ENCODE results near the gene CDCA5. TPM values are rescaled to one million over a fixed set of nuclear protein-coding genes. Genes with fewer than 3 reads are reported as not detected.

CDCA5 gene
- polyA plus RNA-seq, 2 of the 4 experiments (the other 2 are of a cell fraction): 30.9 to 46.0 TPM

GRCh38 chr11:65035579-65035978, 48.3 kb downstream of the CDCA5 start:
- CTCF ChIA-PET: interaction anchor here (1.1 to 8.6 kb wide), 5 partner anchors 22 to 82 kb away, joined by 3 to 60 read pairs (median 7); partner anchors contain the start of genes ARL2, TM7SF2 and ZNHIT2

DNA sequence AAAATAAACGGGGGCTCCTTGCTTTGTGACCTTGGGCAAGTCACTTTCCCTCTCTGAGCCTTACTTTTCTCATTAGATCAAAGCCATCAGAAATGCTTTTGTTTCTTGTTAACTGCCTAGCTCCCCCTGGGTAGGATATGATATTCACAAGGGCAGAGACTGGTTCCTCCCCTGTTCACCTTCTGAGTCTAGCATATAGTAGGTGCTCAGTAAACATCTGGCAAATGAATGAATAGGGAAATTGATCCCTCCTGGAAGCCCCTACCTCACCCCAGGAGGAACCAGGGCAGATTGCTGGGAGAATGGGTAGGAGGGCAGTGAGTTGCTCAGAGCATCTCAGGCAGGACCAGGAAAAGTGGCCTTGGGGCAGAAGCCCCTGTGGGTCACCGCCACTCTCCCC, 49.4 kb downstream of the CDCA5 start:
- H3K4me3 ChIP-seq: no peak overlapping the region
- CTCF ChIA-PET: interaction anchor here (0.7 to 8.6 kb wide), 4 partner anchors 9 to 281 kb away, joined by 3 to 60 read pairs (median 4); partner anchors contain the start of gene ARL2
- H3K27ac ChIP-seq: no peak overlapping the region
- H3K9me3 ChIP-seq: no peaks in the 10 kb centered on the region
- DNase-seq (ENCODE audit: low read depth in 1 of 2, low spot score in 1 of 2) (no peak), FAIRE-seq (no peak), ATAC-seq (no peak)
- no peaks in the 10 kb centered on the region for H3K4me1 ChIP-seq
- 66% methylated on average over 2 of the region's 2 CpGs for WGBS (ENCODE audit: missing lambda C conversion rate)
- POLR2A ChIA-PET: no interaction called here
- no peak overlapping the region for H3K4me2 ChIP-seq
- no peak for TF ChIP-seq CEBPB (IDR thresholded peaks at IDR 0.05)
- TF ChIP-seq POLR2A (IDR thresholded peaks at IDR 0.05; ENCODE audit: low read length): no peak
- TF ChIP-seq, protein P1, sequence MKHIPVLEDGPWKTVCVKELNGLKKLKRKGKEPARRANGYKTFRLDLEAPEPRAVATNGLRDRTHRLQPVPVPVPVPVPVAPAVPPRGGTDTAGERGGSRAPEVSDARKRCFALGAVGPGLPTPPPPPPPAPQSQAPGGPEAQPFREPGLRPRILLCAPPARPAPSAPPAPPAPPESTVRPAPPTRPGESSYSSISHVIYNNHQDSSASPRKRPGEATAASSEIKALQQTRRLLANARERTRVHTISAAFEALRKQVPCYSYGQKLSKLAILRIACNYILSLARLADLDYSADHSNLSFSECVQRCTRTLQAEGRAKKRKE (CRISPR knock-in tag; IDR thresholded peaks at IDR 0.05; ENCODE audit: low read depth): no peak
- TF ChIP-seq, protein P2, sequence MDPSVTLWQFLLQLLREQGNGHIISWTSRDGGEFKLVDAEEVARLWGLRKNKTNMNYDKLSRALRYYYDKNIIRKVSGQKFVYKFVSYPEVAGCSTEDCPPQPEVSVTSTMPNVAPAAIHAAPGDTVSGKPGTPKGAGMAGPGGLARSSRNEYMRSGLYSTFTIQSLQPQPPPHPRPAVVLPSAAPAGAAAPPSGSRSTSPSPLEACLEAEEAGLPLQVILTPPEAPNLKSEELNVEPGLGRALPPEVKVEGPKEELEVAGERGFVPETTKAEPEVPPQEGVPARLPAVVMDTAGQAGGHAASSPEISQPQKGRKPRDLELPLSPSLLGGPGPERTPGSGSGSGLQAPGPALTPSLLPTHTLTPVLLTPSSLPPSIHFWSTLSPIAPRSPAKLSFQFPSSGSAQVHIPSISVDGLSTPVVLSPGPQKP (IDR thresholded peaks at IDR 0.05; ENCODE audit: low read depth, low read length): no peak
- no peak for TF ChIP-seq MAZ (IDR thresholded peaks at IDR 0.05; ENCODE audit: borderline replicate concordance, low read depth, low read length)
- TF ChIP-seq, protein P3, sequence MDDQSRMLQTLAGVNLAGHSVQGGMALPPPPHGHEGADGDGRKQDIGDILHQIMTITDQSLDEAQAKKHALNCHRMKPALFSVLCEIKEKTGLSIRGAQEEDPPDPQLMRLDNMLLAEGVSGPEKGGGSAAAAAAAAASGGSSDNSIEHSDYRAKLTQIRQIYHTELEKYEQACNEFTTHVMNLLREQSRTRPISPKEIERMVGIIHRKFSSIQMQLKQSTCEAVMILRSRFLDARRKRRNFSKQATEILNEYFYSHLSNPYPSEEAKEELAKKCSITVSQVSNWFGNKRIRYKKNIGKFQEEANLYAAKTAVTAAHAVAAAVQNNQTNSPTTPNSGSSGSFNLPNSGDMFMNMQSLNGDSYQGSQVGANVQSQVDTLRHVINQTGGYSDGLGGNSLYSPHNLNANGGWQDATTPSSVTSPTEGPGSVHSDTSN (IDR thresholded peaks at IDR 0.05): no peak
- TF ChIP-seq, protein P4, sequence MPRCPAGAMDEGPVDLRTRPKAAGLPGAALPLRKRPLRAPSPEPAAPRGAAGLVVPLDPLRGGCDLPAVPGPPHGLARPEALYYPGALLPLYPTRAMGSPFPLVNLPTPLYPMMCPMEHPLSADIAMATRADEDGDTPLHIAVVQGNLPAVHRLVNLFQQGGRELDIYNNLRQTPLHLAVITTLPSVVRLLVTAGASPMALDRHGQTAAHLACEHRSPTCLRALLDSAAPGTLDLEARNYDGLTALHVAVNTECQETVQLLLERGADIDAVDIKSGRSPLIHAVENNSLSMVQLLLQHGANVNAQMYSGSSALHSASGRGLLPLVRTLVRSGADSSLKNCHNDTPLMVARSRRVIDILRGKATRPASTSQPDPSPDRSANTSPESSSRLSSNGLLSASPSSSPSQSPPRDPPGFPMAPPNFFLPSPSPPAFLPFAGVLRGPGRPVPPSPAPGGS (IDR thresholded peaks at IDR 0.05): no peak
- TF ChIP-seq SREBF2 (IDR thresholded peaks at IDR 0.05): no peak
- TF ChIP-seq, protein P5, sequence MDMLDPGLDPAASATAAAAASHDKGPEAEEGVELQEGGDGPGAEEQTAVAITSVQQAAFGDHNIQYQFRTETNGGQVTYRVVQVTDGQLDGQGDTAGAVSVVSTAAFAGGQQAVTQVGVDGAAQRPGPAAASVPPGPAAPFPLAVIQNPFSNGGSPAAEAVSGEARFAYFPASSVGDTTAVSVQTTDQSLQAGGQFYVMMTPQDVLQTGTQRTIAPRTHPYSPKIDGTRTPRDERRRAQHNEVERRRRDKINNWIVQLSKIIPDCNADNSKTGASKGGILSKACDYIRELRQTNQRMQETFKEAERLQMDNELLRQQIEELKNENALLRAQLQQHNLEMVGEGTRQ (IDR thresholded peaks at IDR 0.05): no peak
- no peak for TF ChIP-seq NFE2L2 (conservative IDR thresholded peaks at IDR 0.05; ENCODE audit: low read length)
- no peak for TF ChIP-seq HOXB5 (CRISPR knock-in tag; IDR thresholded peaks at IDR 0.05)
- no peak for TF ChIP-seq BHLHE40 (IDR thresholded peaks at IDR 0.05; ENCODE audit: low read depth, low read length)

More at GRCh38 chr11:65035579-65035978, 48.3 kb downstream of the CDCA5 start:
- Histone ChIP-seq H3K4me3 (no peak overlapping the region), H3K9me3 (no peaks in the 10 kb centered on the region), H3K4me2 (no peak overlapping the region), H3K4me1 (peaks cover 6% of the 10 kb centered on the region; the same call in 2 of the 3 replicates), H3K27ac (no peak overlapping the region)
- no peak; a peak in 1 of 6 replicates for ATAC-seq
- 80% methylated on average over 11 of the region's 11 CpGs for WGBS (ENCODE audit: missing lambda C conversion rate)
- TF ChIP-seq CEBPB (IDR thresholded peaks at IDR 0.05) (no peak), MAFK (IDR thresholded peaks at IDR 0.05; ENCODE audit: partially characterized antibody) (no peak), BHLHE40 (IDR thresholded peaks at IDR 0.05; ENCODE audit: low read depth, low read length) (no peak), REST (IDR thresholded peaks at IDR 0.05) (no peak), ZNF302 (CRISPR knock-in tag; IDR thresholded peaks at IDR 0.05) (no peak), POLR2AphosphoS2 (conservative IDR thresholded peaks at IDR 0.05; ENCODE audit: low read length) (no peak), EHF (CRISPR knock-in tag; IDR thresholded peaks at IDR 0.05) (no peak), HMGXB4 (CRISPR knock-in tag; IDR thresholded peaks at IDR 0.05; ENCODE audit: borderline replicate concordance) (no peak), SMC3 (IDR thresholded peaks at IDR 0.05) (no peak)
- TF ChIP-seq, protein P4 (IDR thresholded peaks at IDR 0.05): no peak
- POLR2A ChIA-PET: no interaction called here
- FAIRE-seq: no peak
- DNase-seq (ENCODE audit: low read depth in 1 of 2, low spot score in 1 of 2): no peak
